HG03095 (cell line): ENCODE results near the gene CRBN.

Source experiments
- ATAC-seq: cut with Tn5 transposase; IDR thresholded peaks from one replicate; pipeline ENCODE4 v1.9.1; 2021; ENCODE audit warnings: moderate library complexity; ENCODE audit not compliant: unreplicated experiment

The CRBN gene

GRCh38 chr3:3179407-3180094 lies at the start of gene CRBN:
TSS of gene CRBN (minus strand) at chr3:3179691. CDS start at chr3:3179687, 4 bp downstream.
- peak; percentile 99 for ATAC-seq

GRCh38 chr3:3227640-3228039 lies 48.1 kb upstream of the CRBN start:
- ATAC-seq, result no peak

GRCh38 chr3:3221528-3221927 lies 42.0 kb upstream of the CRBN start:
- ATAC-seq, result no peak

- ATAC-seq, result no peak
Observed at GRCh38 chr3:3216401-3216800, 36.9 kb upstream of the CRBN start.

- no peak for ATAC-seq
Observed at GRCh38 chr3:3212781-3213440, 33.4 kb upstream of the CRBN start.

GRCh38 chr3:3209714-3210113 lies 30.2 kb upstream of the CRBN start:
- no peak for ATAC-seq

- no peak for ATAC-seq
Observed at GRCh38 chr3:3209057-3209456, 29.6 kb upstream of the CRBN start.

- ATAC-seq, result peak; percentile 88
Observed at GRCh38 chr3:3201611-3202010, 22.1 kb upstream of the CRBN start.

- ATAC-seq, result peak; percentile 68
Observed at GRCh38 chr3:3200632-3201212, 21.2 kb upstream of the CRBN start.

GRCh38 chr3:3199306-3199705 lies 19.8 kb upstream of the CRBN start:
- no peak for ATAC-seq

- ATAC-seq, result no peak
Observed at GRCh38 chr3:3196148-3196861, 16.8 kb upstream of the CRBN start.

- ATAC-seq, result no peak
Observed at GRCh38 chr3:3194861-3195260, 15.4 kb upstream of the CRBN start.

- no peak for ATAC-seq
Observed at GRCh38 chr3:3192286-3192675, 12.8 kb upstream of the CRBN start.

- no peak for ATAC-seq
Observed at GRCh38 chr3:3191675-3192285, 12.3 kb upstream of the CRBN start.

GRCh38 chr3:3189961-3190360 lies 10.5 kb upstream of the CRBN start:
- ATAC-seq, result no peak

- no peak for ATAC-seq
Observed at GRCh38 chr3:3189102-3189727, 9.7 kb upstream of the CRBN start.

GRCh38 chr3:3184876-3185275 lies 5.4 kb upstream of the CRBN start:
- no peak for ATAC-seq

- ATAC-seq, result no peak
Observed at GRCh38 chr3:3180456-3180855, 965 bp upstream of the CRBN start.

- ATAC-seq, result no peak
Observed at GRCh38 chr3:3178498-3179328, 778 bp downstream of the CRBN start.
